GM18867 (cell line): ENCODE data around the gene PATE1.

Experiments used
- ATAC-seq: cut with Tn5 transposase; IDR thresholded peaks from one replicate; pipeline ENCODE4 v1.9.1; 2021; ENCODE audit warnings: mild to moderate bottlenecking, moderate library complexity; ENCODE audit not compliant: unreplicated experiment

The PATE1 gene

DNA sequence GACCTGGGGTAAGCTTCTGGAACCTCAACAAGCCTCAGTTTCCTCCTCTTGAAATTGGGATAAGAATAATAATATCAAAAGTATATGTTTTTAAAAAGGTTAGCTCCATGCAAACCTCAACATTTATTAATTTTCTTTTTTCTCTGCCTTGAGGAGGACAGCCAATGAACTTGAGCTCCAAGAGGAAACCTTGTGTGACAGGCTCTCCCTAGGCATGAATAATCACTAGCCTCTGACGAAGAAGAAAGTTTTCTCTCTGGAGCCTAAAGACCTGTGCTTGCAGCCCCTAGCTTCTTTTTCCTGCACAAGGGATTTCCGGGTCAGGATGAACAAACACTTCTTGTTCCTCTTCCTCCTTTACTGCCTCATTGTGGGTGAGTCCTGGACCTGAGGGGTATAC lies 41.7 kb downstream of the PATE1 start, which contains the start of gene PATE3:
PATE3 (plus strand) TSS at position 301 of the 400 bp plus-strand sequence; CDS start at position 326, 25 bp downstream.
- no peak for ATAC-seq

DNA sequence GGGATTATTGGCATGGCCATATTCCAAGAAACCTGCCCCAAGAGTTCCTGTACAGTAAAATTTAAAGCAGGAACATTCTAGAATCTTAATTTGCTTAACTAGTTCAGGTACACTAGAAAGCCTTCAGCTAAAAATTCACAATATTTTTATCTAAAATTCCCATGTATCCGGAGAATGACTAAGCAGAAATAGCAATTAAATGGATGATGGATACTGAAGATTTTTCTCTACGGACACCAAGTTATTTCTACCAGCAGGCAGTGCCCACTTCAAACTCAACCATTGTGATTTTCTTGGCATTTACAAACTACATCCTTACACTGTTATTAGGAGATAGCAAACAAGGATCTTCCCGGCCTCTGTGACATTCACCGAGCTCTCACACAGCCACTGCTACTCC lies 44.7 kb downstream of the PATE1 start:
- ATAC-seq: no peak

- no peak for ATAC-seq
These were observed 51.6 kb downstream of the PATE1 start for GRCh38 chr11:125797641-125798040.
